Femur (tissue), 1 donor: ENCODE measurements around the gene NSD1.
"Not testable (repeated sequence)": the region's sequence is repeated elsewhere in the genome, so short reads cannot be mapped to it uniquely, and the experiment has no call there.

ENCODE experiments used
- DNase-seq: peaks from one replicate; pipeline ENCODE4 v3.0.0-alpha.2; 2017

NSD1 gene

DNA sequence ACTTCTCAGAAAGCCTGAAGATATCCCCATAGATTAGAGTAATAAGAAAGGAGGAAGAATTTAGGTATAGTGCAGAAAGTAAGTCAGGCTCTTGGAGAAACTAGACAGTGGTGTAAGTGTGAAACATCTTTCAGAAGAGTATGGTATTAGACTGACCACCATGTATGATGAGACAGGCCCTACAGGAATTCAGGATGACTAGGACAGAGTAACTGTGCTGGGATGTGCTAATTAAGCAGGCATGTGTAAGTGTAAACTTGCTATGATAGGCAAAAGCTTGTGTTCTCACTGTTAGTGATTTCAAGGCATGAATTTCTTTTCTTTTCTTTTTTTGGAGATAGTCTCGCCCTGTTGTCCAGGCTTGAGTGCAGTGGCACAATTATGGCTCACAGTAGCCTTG is 99.2 kb downstream of the NSD1 start:
- no peak for DNase-seq

GRCh38 chr5:177233206-177233605 is 99.6 kb downstream of the NSD1 start:
- no peak for DNase-seq

GRCh38 chr5:177233802-177234201 is 100.2 kb downstream of the NSD1 start:
- DNase-seq, result no peak

DNA sequence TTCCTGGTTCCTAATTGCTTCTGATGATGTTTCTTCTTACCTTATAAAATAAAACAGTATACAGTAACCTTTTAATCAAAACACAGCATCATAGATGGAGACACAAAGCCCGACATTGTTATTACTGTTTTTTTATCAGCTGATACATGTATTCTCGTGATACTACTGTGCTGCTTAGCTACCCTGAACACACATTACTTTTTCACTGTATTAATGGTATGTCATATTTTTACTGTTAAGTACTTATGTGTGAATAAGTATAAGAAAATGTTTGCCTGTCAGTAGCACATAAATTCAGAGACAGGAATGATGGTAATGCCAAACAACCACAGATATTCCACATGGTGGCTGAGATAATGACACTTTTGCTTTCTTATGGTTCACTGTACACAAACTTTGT is 101.3 kb downstream of the NSD1 start:
- DNase-seq, result no peak

DNA sequence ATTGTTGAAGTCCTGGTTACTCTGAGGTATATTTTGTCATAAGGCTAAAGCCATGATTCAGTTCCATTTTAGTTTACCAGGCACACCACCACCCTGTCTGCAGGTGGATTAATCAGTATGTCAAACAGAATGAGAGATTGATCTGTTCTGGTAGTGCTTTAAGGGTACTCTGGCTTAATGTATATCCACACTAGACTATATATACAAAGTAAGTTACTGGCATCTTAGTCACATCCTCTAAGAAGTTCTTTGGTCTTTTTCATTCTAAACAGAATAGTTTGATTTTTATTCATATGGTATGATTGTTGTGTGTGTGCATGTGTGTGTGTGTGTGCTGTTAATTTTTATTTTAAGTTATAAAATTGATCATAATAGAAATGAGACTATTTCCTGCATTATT is 108.2 kb downstream of the NSD1 start:
- DNase-seq, result no peak

DNA sequence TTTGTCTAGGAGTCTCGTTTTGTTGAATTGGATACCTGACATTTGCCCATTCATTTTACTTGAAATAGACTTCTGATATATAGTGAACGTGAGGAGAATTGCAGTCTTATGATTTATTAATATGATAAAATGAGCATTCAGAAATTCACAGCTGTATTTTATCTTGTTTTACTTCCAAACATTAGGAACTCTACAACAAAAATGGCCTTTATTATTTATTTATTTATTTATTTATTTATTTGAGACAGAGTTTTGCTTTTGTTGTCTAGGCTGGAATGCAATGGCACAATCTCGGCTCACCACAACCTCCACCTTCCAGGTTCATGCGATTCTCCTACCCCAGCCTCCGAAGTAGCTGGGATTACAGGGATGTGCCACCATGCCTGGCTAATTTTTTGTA is 108.7 kb downstream of the NSD1 start:
- no peak for DNase-seq

- no peak for DNase-seq
Observed at GRCh38 chr5:177249761-177250537, 116.4 kb downstream of the NSD1 start.

DNA sequence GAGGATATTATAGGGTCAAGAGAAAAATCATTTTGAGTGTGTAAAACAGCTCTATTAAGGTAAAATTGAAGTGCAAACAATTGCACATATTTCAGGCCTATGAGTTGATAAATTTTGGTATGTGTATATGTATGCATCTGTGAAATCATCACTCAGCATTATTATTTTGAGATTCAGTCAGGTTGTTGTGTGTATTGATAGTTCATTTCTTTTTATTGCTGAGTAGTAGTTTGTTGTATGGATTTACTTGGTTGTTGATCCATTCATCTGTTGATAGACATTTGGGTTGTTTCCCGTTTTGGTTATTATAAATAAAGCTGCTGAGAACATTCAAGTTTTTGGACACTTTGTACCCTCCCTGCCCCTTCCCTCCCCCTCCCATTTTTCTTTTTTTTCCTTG is 119.7 kb downstream of the NSD1 start:
- no peak for DNase-seq

GRCh38 chr5:177256296-177256695 is 122.7 kb downstream of the NSD1 start:
- DNase-seq, result no peak

- DNase-seq, result not testable (repeated sequence)
Observed at GRCh38 chr5:177258711-177259110, 125.1 kb downstream of the NSD1 start.

DNA sequence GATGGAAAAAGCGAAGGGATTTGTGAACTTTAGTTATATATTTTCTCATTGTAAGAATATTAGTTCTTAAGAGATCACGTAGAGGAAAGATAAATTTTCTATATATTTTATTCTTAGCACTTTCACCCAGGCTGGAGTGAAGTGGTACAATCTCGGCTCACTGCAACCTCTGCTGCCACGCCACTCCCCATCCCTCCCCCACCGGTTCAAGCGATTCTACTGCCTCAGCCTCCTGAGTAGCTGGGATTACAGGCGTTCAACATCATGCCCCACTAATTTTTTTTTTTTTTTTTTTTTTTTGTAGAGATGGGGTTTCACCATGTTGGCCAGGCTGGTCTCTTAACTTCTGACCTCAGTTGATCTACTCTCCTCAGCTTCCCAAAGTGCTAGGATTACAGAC is 127.4 kb downstream of the NSD1 start:
- DNase-seq, result no peak

- no peak for DNase-seq
Observed at GRCh38 chr5:177261510-177261909, 127.9 kb downstream of the NSD1 start.

DNA sequence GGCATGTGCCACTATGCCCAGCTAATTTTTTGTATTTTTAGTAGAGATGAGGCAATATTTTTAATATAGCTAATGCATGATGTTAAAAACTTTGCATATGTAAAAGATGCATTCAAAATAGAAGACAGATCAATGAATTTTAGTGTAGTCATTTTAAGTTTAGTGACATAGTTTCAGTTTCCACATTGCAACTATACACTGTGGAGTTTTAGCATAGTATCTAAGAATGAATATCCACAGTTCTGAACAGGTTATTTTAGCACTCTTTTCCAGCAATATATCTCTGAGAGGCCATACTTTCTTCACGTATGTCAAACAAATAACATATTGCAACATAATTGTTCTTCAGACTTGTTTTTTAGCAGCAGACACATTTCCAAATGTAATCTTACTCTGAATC is 130.6 kb downstream of the NSD1 start:
- DNase-seq, result no peak

DNA sequence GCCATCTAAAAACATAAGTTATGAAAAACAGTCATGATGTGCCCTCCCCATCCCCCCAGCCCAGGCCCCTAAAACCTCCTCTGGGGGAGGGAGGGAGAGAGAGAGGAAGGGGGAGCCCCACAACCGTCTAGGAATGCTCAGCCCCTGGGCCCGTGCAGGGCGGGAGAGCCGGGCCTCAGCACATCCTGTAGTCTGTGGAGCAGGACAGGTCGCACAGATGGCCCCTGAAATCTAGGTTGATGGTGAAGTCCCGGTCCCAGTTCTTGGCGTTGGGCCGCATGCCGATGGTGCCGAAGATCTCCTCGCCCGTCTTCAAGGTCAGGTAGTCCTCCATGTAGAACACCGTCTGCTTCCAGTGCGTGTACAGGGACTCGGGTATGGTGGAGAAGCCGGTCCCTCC is 131.8 kb downstream of the NSD1 start:
- DNase-seq, result no peak

DNA sequence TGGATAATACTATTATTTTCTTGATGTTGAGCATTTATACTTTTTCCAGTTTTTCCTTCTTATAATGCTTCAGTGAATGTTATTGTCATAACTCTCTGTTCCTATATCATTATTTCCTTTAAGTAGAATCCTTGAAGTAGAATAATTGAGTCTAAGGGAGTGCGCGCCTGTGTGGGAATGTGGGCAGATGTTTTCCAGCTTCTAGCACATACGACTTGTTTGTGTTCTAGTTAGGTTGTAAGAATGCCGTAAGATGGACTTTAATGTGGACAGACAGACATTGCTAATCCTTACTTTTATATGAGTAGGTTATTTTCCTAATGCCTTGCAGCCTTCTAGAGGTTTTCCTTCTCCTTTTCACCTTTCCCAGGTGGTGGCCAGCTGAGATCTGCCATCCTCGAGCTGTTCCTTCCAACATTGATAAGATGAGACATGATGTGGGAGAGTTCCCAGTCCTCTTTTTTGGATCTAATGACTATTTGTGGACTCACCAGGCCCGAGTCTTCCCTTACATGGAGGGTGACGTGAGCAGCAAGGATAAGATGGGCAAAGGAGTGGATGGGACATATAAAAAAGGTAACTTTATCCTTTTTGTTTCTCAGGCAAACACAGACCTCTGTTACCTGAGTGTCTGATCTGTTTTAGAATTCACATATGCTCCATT is 135.8 kb downstream of the NSD1 start:
- no peak for DNase-seq

DNA sequence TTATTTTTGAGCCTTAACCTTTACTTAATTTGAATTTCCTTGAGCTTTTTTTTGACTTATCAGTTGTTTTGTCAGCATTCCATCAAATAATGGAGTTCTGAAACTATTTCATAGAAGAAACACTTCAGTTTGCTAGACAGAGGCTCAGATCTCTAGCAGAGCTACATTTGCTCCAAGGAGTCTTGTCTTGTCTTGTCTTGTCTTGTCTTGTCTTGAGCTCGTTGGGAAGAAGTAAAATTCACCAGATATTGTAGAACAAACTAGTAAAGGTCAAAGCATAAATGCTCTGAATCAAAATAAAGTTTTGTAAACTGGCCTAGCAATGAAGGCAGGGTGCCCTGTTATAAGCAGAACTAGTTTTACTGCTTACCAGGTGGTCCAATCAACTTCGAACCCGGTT is 136.4 kb downstream of the NSD1 start:
- DNase-seq, result no peak

DNA sequence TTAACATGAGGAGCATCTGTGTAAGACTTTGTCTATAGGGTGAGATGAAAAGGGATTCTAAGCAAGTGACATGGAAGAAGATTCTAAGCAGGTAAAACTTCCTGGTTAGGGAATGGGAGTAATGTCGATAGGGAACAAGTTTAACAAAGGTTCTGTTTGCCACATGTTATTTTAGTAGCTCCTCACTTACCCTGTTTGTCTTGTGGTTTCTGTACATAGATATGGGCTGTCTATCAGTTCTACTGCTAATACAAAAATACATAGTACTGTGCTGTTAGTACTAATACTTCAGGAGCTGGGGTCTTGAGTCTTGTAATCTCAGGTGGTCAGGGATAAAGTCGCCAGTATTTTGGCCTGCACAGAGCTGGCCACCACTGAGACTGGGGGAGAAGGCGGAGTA is 137.1 kb downstream of the NSD1 start:
- no peak for DNase-seq

DNA sequence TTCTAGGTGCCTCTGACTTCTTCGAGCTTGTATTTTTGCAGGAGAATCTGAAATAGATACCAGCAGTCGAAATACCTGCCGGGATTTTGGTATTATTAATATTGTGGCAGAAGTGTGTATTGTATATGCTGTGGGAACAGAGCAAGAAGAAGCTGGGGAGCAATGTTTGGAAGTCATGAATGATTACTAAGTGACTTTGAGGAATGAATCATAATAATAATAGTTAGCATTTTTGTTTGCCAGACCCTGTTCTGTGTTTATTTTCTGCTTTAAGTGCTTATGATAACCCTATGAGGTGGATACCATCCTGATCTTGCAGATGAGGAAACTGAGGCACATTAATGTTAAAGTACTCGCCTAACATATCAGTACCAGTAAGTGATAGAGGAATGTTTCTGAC is 137.5 kb downstream of the NSD1 start:
- DNase-seq, result no peak

- no peak for DNase-seq
Observed at GRCh38 chr5:177275883-177276282, 142.3 kb downstream of the NSD1 start.

DNA sequence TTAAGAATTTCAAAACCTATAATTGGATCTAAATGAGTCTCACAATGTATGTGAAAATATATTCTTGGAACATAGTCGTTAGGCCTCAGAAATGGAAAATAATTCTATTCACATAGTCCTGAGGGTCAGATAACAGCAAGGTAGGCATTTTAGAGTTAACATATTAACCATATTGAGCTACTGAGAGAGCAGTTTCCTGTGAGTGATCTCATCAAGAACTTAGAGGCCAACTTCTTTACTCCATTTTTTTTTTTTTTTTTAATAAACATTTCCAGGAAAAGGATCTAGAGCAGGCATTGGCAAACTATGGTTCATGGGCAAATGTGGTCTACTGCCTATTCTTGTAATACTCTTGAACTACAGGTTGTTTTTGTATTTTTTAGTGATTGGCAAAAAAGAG is 143.3 kb downstream of the NSD1 start:
- DNase-seq, result no peak

DNA sequence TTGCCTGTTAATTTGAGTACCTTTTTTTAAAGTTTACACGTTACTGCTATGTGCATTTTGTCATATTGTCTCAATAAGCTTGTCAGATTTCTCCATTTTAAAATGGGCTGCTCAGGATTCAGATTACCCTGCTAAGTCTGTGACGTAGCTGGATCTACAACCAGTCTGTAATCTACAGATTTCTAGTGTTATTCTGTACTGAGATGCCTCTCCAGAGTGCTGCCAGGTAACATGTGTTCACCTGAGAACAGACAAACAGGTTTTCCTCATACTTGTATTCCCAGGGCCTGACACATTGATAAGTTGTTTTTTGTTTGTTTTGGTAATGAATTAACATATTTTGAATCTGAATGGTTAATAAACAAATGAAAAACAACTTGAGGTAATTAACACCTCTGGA is 154.6 kb downstream of the NSD1 start:
- no peak for DNase-seq

GRCh38 chr5:177290816-177291596 is 157.4 kb downstream of the NSD1 start:
- no peak for DNase-seq

GRCh38 chr5:177291735-177292134 is 158.2 kb downstream of the NSD1 start:
- DNase-seq, result no peak
